Activated CD4-positive, CD25-positive, alpha-beta regulatory T cell treated with anti-CD3 and anti-CD28 coated beads, Interleukin-2, amount 50 U/mL, for 24 hours (primary cell): ENCODE data around the gene CGNL1.

ENCODE experiments used
- ATAC-seq, 2 donors: fragments of 150-1000 bp; cut with Tn5 transposase; one replicate each; pipeline ENCODE4 v1.10.0; 2021; ENCODE audit warnings: mild to moderate bottlenecking in 1 of 2, moderate library complexity in 1 of 2

CGNL1 gene

GRCh38 chr15:57529748-57530147 lies 153.4 kb downstream of the CGNL1 start:
- ATAC-seq, result no peak

DNA sequence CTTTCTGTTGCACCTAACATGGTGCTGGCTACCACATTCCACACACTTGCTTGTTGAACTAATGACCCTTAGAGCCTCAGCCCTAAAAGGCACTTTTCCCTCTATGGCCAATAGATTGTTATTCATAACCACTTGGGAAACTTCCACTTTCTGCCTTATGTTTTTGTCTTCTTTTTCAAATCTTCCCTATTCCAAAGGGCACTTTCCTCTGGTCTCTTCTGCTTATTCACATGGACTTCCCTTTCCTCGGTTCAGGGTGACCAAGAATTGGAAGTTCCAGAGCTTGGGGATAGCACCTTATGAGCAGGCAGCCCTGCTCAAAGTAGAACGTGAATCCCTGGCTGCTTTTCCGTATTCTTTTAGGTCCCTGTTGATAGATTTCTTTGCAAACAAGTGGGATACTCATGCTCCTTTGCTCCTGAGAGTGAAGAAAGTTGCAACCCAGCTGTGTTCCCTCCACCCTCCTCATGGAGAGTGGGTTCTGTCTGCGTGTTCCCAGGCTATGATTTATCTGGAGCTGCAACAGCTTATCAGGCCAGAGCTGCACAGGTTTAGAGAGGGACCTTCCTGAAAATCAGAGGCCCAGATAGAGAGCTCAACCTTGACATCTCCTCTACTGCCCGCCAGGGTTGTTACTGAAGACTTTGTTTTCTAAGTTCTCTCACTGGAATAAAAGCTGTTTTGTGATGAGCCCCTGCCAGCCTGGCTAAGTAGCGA lies 156.6 kb downstream of the CGNL1 start:
- no peak for ATAC-seq

- ATAC-seq, result no peak
Measured at GRCh38 chr15:57533448-57533799, 157.1 kb downstream of the CGNL1 start.

DNA sequence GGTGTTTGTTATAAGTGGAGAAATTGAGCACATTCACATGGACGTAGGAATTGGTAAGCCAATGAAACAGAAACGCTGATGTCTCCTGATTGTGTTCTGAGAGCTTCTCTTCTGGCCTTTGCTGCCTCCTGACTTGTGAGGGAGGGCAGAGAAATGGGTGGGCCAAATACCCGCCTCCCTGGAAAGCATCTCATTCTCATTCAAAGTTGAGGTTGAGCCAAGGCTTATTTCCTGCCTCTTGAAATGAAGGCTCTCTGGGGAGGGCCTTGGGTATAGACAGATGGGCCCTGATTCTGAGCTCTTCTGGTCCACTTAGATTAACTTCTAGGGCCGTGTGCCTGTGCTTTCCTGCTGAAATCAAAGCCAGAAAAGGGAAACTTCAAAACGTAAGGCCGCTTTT lies 158.0 kb downstream of the CGNL1 start:
- no peak for ATAC-seq

DNA sequence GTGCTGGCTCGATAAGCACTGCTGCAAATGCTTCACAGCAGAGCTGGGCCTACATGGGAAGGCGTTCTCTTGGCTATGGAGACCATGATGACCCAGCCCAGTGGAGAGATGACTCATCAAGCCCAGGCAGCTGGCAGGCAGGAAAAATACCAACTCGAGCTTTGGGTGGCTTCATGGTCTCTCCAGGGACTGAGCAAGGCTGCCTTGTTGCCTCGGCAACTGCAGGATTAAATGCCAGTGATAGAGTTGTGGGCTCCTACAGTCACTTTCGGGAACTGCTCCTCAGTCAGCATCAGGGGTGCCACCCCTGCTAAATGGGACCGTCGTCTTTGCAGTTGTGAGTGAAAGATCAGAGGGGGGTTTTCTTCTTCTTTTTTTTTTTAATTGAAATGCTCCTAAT lies 160.8 kb downstream of the CGNL1 start:
- ATAC-seq, result no peak

GRCh38 chr15:57537488-57538264 lies 161.4 kb downstream of the CGNL1 start:
- no peak for ATAC-seq

DNA sequence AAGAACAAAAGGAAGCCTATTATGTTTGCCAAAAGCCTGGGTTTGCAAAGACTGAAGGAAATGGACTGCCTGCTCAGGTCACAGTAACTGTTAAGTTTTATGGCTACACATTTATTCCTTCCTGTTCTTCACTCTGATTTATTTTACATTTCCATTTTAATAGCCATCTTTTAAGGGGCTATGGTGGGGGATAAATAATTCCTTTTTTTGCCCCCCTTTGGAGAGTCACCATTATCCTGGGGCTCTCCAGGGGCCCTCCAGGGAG lies 161.9 kb downstream of the CGNL1 start:
- ATAC-seq, result no peak

GRCh38 chr15:57538821-57539220 lies 162.5 kb downstream of the CGNL1 start:
- no peak for ATAC-seq

GRCh38 chr15:57540211-57540610 lies 163.9 kb downstream of the CGNL1 start:
- ATAC-seq, result peak; percentile 15 to 20

GRCh38 chr15:57540736-57541135 lies 164.4 kb downstream of the CGNL1 start:
- peak; percentile 70 to 84 for ATAC-seq

DNA sequence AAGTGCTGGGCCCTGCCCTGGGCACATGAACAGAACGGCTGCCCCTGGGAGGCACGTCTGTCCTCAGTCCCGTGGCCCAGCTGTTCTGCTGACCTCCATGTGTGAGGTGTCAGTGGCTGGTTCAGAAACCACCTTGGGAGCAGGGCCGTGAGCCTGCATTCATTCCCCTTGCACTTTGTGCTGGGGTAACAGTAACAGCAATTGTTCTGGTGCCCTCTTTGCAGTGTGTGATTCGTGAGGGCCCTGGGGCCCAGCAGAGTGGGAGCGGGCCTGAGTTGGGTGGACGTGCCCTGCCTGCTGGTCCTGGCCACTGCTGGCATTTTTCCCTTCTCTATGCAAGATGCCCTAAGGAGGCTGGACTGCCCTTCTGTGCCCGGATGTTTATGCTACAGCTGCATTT lies 165.0 kb downstream of the CGNL1 start:
- no peak for ATAC-seq

DNA sequence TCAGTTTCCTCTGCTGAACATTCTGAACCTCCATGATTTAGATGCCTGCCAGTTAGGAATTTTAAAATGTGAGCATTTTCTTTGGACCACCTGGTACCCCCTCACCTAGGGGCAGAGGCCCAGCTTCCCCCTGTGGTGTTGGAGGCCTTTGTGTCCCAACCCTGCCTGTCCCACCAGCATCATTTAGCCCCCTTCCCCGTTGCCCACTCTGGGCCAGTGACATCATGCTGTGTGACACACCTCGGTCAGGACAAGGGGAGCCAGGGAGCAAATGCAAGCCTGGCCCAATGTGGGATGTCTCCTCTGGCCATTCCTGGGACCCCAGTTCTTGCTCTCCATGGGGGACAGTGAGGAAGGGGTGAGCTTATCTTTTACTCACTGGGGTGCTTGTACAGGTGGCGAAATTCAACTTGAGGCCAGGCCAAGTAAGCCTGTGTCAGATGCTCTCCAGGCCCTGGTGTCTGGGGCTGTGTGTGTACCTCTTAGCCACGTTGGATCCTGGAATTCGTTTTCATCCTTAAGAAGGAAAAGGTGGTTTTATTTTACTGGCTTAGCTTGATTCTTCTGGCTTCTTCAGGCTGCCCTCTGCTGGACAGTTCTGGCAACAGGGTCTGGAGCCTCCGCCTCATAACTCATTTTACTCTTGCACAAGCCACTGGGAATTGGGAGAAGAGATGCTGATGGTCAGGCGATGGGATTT lies 165.7 kb downstream of the CGNL1 start:
- ATAC-seq, result no peak

- ATAC-seq, result no peak
Measured at GRCh38 chr15:57542505-57542817, 166.2 kb downstream of the CGNL1 start.

DNA sequence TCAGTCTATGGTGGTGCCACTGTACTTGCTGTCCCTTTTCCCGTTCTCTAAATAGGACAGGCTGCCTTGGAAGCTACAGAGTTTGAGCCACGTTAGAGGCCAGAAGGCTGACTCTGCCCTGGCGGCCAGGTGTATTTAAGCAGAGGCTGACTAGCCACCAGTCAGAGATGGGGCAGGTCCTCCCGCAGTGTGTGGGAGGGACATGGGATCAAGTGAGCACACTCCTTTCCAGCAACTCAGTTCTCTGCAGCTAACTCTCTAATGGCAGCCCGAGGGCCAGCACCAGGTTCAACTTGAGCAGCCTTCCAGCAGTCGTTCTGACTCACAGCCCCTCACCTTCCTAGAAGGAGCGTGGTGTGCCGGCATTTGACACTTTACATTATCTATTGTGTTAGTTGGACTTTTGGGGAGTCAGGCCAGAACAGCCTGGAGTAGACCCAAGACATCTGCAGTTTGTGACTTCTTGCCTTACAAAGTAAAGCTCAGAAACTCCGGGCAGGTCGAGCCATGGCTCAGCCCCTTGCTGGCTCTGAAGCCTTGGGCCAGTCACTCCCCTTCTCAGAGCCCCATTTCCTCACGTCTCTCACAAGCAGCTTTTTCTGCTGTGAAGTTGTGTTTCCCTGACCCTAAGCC lies 168.7 kb downstream of the CGNL1 start:
- ATAC-seq, result no peak

GRCh38 chr15:57545995-57546394 lies 169.7 kb downstream of the CGNL1 start:
- ATAC-seq, result no peak

GRCh38 chr15:57547243-57547755 lies 171.0 kb downstream of the CGNL1 start:
- ATAC-seq, result no peak

DNA sequence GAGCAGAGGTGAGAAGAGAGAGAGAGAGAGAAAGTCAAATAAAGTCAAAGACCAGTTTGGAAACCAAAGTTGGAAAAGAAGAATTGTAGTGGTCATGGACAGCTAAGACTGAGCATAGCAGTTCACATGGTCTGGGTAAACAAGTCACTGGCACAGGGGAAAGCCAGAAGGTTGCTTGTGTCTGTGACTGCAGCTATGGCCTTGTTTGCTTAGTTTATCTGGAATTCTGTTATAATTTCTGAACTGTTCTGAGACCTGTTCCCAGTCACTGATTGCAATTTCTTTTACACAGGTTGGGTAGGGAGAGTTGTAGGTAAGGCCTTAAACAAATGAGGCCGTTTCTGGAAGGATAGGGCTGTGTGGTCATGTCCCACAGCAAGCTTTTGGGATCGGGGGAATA lies 172.0 kb downstream of the CGNL1 start:
- ATAC-seq, result no peak

GRCh38 chr15:57548835-57549234 lies 172.5 kb downstream of the CGNL1 start:
- ATAC-seq, result no peak

- ATAC-seq, result no peak
Measured at GRCh38 chr15:57549935-57550334, 173.6 kb downstream of the CGNL1 start.

GRCh38 chr15:57550640-57551039 lies 174.3 kb downstream of the CGNL1 start:
- no peak for ATAC-seq

- no peak for ATAC-seq
Measured at GRCh38 chr15:57551715-57552677, 175.7 kb downstream of the CGNL1 start.

DNA sequence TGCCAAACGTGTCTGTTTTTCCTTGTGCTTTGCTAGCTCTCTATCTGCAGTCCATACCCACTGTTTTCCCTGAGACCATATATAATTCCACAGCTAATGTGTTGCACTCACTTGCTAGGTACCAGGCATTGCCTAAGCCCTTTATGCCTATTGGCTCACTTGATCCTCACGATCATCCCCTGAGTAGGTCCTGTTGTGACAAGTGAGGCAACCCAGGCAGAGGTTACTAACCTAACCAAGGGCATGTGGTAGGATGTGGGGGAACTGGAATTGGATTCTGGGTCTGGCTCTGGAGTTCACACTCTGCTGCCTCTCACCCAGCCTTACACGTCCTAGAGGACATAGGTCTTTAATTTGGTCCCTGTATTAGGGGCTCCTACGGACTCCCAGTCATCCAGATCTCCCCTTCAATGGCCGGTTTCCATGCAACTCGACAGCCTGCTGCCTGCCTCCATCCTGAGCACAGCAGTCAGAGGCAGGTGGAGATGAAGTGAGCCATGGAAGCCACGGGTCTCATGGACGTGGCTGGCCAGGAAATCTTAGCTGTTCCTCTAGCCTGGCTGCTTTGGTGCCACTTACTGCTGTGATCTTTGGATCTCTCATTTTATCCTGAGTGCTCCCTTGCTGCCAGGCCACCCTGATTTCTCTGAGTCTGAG lies 176.5 kb downstream of the CGNL1 start:
- ATAC-seq, result no peak
